IMR-90 (cell line): ENCODE results near the gene IL24. TPM values are rescaled to one million over a fixed set of nuclear protein-coding genes. Genes with fewer than 3 reads are reported as not detected.

Source experiments
- ATAC-seq: fragments of 200-7000 bp; cut with Tn5 transposase; 2 replicates; pipeline ENCODE4 v1.9.1; 2020; ENCODE audit warnings: low read depth, mild to moderate bottlenecking, moderate library complexity
- BruUV-seq: library from RNA; stranded (reverse); fragments of 400-500 nt; replicated peaks from 2 replicates; lab custom pipeline; 2021; lab: Mats Ljungman, UMichigan
- CTCF ChIA-PET: fragments of 300-600 bp; formaldehyde crosslinking; extraction: SDS; loops from one replicate; lab custom pipeline; 2021; ENCODE audit warnings: antibody characterized with exemption; lab: Yijun Ruan, JAX
- POLR2A ChIA-PET: fragments of 300-600 bp; sonication (Branson Sonifier 250); formaldehyde crosslinking; loops from one replicate; lab custom pipeline; 2022; ENCODE audit warnings: antibody characterized with exemption; ENCODE audit not compliant: unreplicated experiment; lab: Charles Lee
- DNase-seq: peaks from one replicate; pipeline ENCODE4 v3.0.0; 2013
- H2AFZ ChIP-seq: replicated peaks from 2 replicates; pipeline ENCODE3; 2013; ENCODE audit warnings: low read length, mild to moderate bottlenecking; ENCODE audit not compliant: poor library complexity
- H2AK5ac ChIP-seq: 2 replicates; pipeline ENCODE4 v1.6.1; 2013; ENCODE audit warnings: low read depth, low read length, inconsistent platforms
- H2AK9ac ChIP-seq: replicated peaks from 2 replicates; pipeline ENCODE3; 2013; ENCODE audit warnings: mild to moderate bottlenecking, low read depth, low read length, moderate library complexity; ENCODE audit not compliant: poor library complexity
- H2BK120ac ChIP-seq: 2 replicates; pipeline ENCODE4 v1.6.1; 2013; ENCODE audit warnings: low read depth, low read length, inconsistent platforms
- H2BK15ac ChIP-seq: 3 replicates; pipeline ENCODE4 v1.6.1; 2013; ENCODE audit warnings: low read depth, low read length, inconsistent platforms
- H2BK20ac ChIP-seq: 2 replicates; pipeline ENCODE4 v1.6.1; 2013; ENCODE audit warnings: low read depth, mild to moderate bottlenecking, inconsistent platforms, low read length, moderate library complexity
- H2BK5ac ChIP-seq: 2 replicates; pipeline ENCODE4 v1.6.1; 2013; ENCODE audit warnings: mild to moderate bottlenecking, low read depth, low read length, inconsistent platforms; ENCODE audit not compliant: poor library complexity, severe bottlenecking
- H3K14ac ChIP-seq: replicated peaks from 2 replicates; pipeline ENCODE4 v1.6.1; 2013; ENCODE audit warnings: low read depth, low read length, inconsistent platforms
- H3K18ac ChIP-seq: 2 replicates; pipeline ENCODE4 v1.6.1; 2013; ENCODE audit warnings: low read depth, low read length, control low read depth
- H3K23ac ChIP-seq: 2 replicates; pipeline ENCODE4 v1.6.1; 2013; ENCODE audit warnings: low read depth, low read length, inconsistent platforms
- H3K27ac ChIP-seq: 2 replicates; pipeline ENCODE4 v1.5.1; 2013; ENCODE audit warnings: mild to moderate bottlenecking, control low read depth, low read length; ENCODE audit not compliant: insufficient read depth
- H3K27me3 ChIP-seq: 2 replicates; pipeline ENCODE4 v1.6.1; 2013; ENCODE audit warnings: low read length; ENCODE audit not compliant: control insufficient read depth, insufficient read depth
- H3K36me3 ChIP-seq: 2 replicates; pipeline ENCODE4 v1.6.1; 2013; ENCODE audit warnings: low read length, mixed read lengths; ENCODE audit not compliant: control insufficient read depth, insufficient read depth
- H3K4ac ChIP-seq: 2 replicates; pipeline ENCODE4 v1.6.1; 2013; ENCODE audit warnings: low read depth, low read length, inconsistent platforms
- H3K4me1 ChIP-seq: 2 replicates; pipeline ENCODE4 v1.6.1; 2013; ENCODE audit warnings: low read length, mixed read lengths; ENCODE audit not compliant: control insufficient read depth, insufficient read depth
- H3K4me2 ChIP-seq: 2 replicates; pipeline ENCODE4 v1.6.1; 2013; ENCODE audit warnings: low read depth, mild to moderate bottlenecking, control low read depth, low read length, moderate library complexity
- H3K4me3 ChIP-seq: 2 replicates; pipeline ENCODE4 v1.5.1; 2013; ENCODE audit warnings: low read depth, mild to moderate bottlenecking, control low read depth, low read length, moderate library complexity; ENCODE audit not compliant: insufficient read depth
- H3K56ac ChIP-seq: 2 replicates; pipeline ENCODE4 v1.6.1; 2013; ENCODE audit warnings: low read length, inconsistent platforms; ENCODE audit not compliant: insufficient read depth; ENCODE audit errors: extremely low read depth
- H3K79me1 ChIP-seq, 2 experiments: 2 replicates each; pipeline ENCODE4 v1.6.1; 2013; ENCODE audit warnings: low read length in 2 of 2, inconsistent platforms in 1 of 2, low read depth in 1 of 2
- H3K9ac ChIP-seq: 2 replicates; pipeline ENCODE4 v1.6.1; 2013; ENCODE audit warnings: low read depth, low read length, control low read depth
- H3K9me1 ChIP-seq: 2 replicates; pipeline ENCODE4 v1.6.1; 2013; ENCODE audit warnings: low read length, inconsistent platforms; ENCODE audit not compliant: insufficient read depth
- H3K9me3 ChIP-seq: 2 replicates; pipeline ENCODE4 v1.6.1; 2013; ENCODE audit warnings: low read length; ENCODE audit not compliant: control insufficient read depth, insufficient read depth
- H4K20me1 ChIP-seq: 2 replicates; pipeline ENCODE4 v1.6.1; 2013; ENCODE audit warnings: low read length, inconsistent platforms; ENCODE audit not compliant: insufficient read depth
- H4K5ac ChIP-seq: 2 replicates; pipeline ENCODE4 v1.6.1; 2013; ENCODE audit warnings: mild to moderate bottlenecking, low read depth, low read length, control low read depth
- H4K8ac ChIP-seq, 2 experiments: 2 replicates each; pipeline ENCODE4 v1.6.1; 2013; ENCODE audit warnings: low read depth in 2 of 2, low read length in 2 of 2, control low read depth in 1 of 2, inconsistent platforms in 1 of 2
- H4K91ac ChIP-seq: 2 replicates; pipeline ENCODE4 v1.6.1; 2013; ENCODE audit warnings: low read depth, low read length, inconsistent platforms; ENCODE audit not compliant: insufficient read depth
- BHLHE40 ChIP-seq: fragments of 150-350 bp; IDR thresholded peaks from 2 replicates; pipeline ENCODE4 v1.6.1; 2016; ENCODE audit warnings: mild to moderate bottlenecking, low read depth, low read length
- CEBPB ChIP-seq: IDR thresholded peaks from 2 replicates; pipeline ENCODE4 v1.6.1; 2012; ENCODE audit warnings: low read depth, low read length, improper control_type of control experiment
- CHD1 ChIP-seq: IDR thresholded peaks from 2 replicates; pipeline ENCODE4 v1.6.1; 2012; ENCODE audit warnings: low read depth, low read length, improper control_type of control experiment
- FOS ChIP-seq: fragments of 150-350 bp; IDR thresholded peaks from 2 replicates; pipeline ENCODE4 v1.6.1; 2016; ENCODE audit warnings: low read depth, low read length
- MAFK ChIP-seq: IDR thresholded peaks from 2 replicates; pipeline ENCODE4 v1.6.1; 2012; ENCODE audit warnings: low read depth, low read length, improper control_type of control experiment
- MAZ ChIP-seq: IDR thresholded peaks from 2 replicates; pipeline ENCODE4 v1.6.1; 2012; ENCODE audit warnings: low read depth, mild to moderate bottlenecking, low read length, improper control_type of control experiment, moderate library complexity, borderline replicate concordance
- MXI1 ChIP-seq: IDR thresholded peaks from 2 replicates; pipeline ENCODE4 v1.6.1; 2012; ENCODE audit warnings: low read depth, mild to moderate bottlenecking, low read length, moderate library complexity, borderline replicate concordance
- NFE2L2 ChIP-seq: fragments of 150-350 bp; IDR thresholded peaks from 2 replicates; pipeline ENCODE4 v1.6.1; 2016; ENCODE audit warnings: low read depth, mild to moderate bottlenecking, low read length
- POLR2A ChIP-seq: IDR thresholded peaks from 2 replicates; pipeline ENCODE4 v1.6.1; 2012; ENCODE audit warnings: mild to moderate bottlenecking, low read depth, low read length
- RAD21 ChIP-seq: IDR thresholded peaks from 2 replicates; pipeline ENCODE4 v1.6.1; 2012; ENCODE audit warnings: low read length, improper control_type of control experiment
- RCOR1 ChIP-seq: IDR thresholded peaks from 2 replicates; pipeline ENCODE4 v1.6.1; 2012; ENCODE audit warnings: mild to moderate bottlenecking, low read length, improper control_type of control experiment; ENCODE audit not compliant: insufficient replicate concordance
- RFX5 ChIP-seq: IDR thresholded peaks from 2 replicates; pipeline ENCODE4 v1.8.0; 2012; ENCODE audit warnings: low read depth, mild to moderate bottlenecking, low read length, moderate library complexity
- SMC3 ChIP-seq: fragments of 150-350 bp; IDR thresholded peaks from 2 replicates; pipeline ENCODE4 v1.6.1; 2016; ENCODE audit warnings: low read depth, mild to moderate bottlenecking, antibody characterized with exemption, low read length, moderate library complexity
- USF2 ChIP-seq: fragments of 150-350 bp; IDR thresholded peaks from 2 replicates; pipeline ENCODE4 v1.6.1; 2017; ENCODE audit warnings: mild to moderate bottlenecking, antibody characterized with exemption, low read length, low read depth
- dilution Hi-C: fragments of 300-500 bp; cut with HindIII; formaldehyde crosslinking; loops from one replicate; pipeline ENCODE4 v1.14.3; 2018; ENCODE audit warnings: low sequenced_read_pairs; ENCODE audit not compliant: unreplicated experiment
- in situ Hi-C: fragments of 300-500 bp; cut with MboI; formaldehyde crosslinking; loops from 3 replicates; pipeline ENCODE4 v1.14.3; 2019; ENCODE audit warnings: low sequenced_read_pairs, inconsistent platforms, mixed read lengths
- intact Hi-C: fragments of 100-400 bp; cut with micrococcal nuclease; formaldehyde crosslinking; loops from 2 replicates; pipeline ENCODE4 v1.10.0; 2022
- polyA plus RNA-seq, 3 experiments: library from polyadenylated mRNA; depleted of rRNA; stranded (reverse); fragments of >200 nt; gene quantifications; 2 replicates each; pipeline ENCODE4 v1.2.3, GENCODE V29; 2012; ENCODE audit warnings: low replicate concordance in 1 of 3
- total RNA-seq: library from RNA; depleted of rRNA; stranded (reverse); fragments of >200 nt; gene quantifications from 2 replicates; pipeline ENCODE4 v1.2.3, GENCODE V29; 2012
- TF ChIP-seq, protein P1 (sequence below): conservative IDR thresholded peaks from 2 replicates; pipeline ENCODE4 v1.5.1; 2012; ENCODE audit warnings: mild to moderate bottlenecking, low read depth, low read length, improper control_type of control experiment
- TF ChIP-seq, protein P2 (sequence below): fragments of 150-350 bp; IDR thresholded peaks from 2 replicates; pipeline ENCODE4 v1.6.1; 2016; ENCODE audit warnings: low read depth, mild to moderate bottlenecking, low read length, moderate library complexity, borderline replicate concordance

Gene IL24
- total and polyA plus RNA-seq, 2 of the 4 experiments (the other 2 are of a cell fraction): 0.12 to 0.18 TPM

DNA sequence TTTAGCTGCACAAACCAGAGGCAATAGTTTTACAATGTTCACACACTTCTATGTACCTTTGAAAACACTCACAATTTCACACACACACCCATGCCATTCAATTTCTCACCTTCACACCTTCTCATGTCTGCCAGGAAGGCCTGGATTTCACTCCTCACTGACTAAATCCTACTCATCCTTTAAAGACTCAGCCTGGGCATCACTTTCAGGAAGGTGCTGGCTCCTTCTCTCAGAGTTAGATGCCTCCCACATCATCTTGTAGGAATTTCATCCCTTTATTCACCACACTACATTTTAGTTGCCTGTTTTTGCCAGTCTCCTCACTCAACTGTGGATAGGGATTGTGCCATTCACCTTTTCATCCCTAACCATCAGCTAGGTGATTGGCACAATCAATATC is 29.5 kb upstream of the IL24 start:
- no peak overlapping the region; the same call in 1 of the 2 replicates for H4K5ac ChIP-seq
- TF ChIP-seq SMC3 (no peak), POLR2A (no peak), RCOR1 (no peak), RAD21 (no peak), MAFK (no peak), NFE2L2 (no peak), CHD1 (no peak), MXI1 (no peak), USF2 (no peak), MAZ (no peak), CEBPB (no peak), BHLHE40 (no peak), RFX5 (no peak), FOS (no peak)
- TF ChIP-seq, protein P1, sequence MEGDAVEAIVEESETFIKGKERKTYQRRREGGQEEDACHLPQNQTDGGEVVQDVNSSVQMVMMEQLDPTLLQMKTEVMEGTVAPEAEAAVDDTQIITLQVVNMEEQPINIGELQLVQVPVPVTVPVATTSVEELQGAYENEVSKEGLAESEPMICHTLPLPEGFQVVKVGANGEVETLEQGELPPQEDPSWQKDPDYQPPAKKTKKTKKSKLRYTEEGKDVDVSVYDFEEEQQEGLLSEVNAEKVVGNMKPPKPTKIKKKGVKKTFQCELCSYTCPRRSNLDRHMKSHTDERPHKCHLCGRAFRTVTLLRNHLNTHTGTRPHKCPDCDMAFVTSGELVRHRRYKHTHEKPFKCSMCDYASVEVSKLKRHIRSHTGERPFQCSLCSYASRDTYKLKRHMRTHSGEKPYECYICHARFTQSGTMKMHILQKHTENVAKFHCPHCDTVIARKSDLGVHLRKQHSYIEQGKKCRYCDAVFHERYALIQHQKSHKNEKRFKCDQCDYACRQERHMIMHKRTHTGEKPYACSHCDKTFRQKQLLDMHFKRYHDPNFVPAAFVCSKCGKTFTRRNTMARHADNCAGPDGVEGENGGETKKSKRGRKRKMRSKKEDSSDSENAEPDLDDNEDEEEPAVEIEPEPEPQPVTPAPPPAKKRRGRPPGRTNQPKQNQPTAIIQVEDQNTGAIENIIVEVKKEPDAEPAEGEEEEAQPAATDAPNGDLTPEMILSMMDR: no peak
- TF ChIP-seq, protein P2, sequence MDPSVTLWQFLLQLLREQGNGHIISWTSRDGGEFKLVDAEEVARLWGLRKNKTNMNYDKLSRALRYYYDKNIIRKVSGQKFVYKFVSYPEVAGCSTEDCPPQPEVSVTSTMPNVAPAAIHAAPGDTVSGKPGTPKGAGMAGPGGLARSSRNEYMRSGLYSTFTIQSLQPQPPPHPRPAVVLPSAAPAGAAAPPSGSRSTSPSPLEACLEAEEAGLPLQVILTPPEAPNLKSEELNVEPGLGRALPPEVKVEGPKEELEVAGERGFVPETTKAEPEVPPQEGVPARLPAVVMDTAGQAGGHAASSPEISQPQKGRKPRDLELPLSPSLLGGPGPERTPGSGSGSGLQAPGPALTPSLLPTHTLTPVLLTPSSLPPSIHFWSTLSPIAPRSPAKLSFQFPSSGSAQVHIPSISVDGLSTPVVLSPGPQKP: no peak
- CTCF ChIA-PET: no interaction called here
- peak overlapping the region; percentile 20; the same call in 1 of the 2 replicates for H3K23ac ChIP-seq
- H2AK9ac ChIP-seq: no peak overlapping the region
- peak overlapping the region; percentile 76; the same call in 2 of the 3 replicates for H2BK15ac ChIP-seq
- POLR2A ChIA-PET: no interaction called here
- no peak overlapping the region for H3K4me2 ChIP-seq
- H3K56ac ChIP-seq: no peak overlapping the region
- H3K27me3 ChIP-seq: peaks cover 3% of the 10 kb centered on the region; the same call in 1 of the 2 replicates
- no TSS peak for BruUV-seq
- H4K8ac ChIP-seq: no peak overlapping the region
- peak overlapping the region; percentile 51 for H3K4ac ChIP-seq
- ATAC-seq: no peak
- no peak overlapping the region for H4K91ac ChIP-seq
- H3K9ac ChIP-seq: no peak overlapping the region
- H3K4me1 ChIP-seq: peaks cover 6% of the 10 kb centered on the region
- H3K79me1 ChIP-seq: no peaks in the 10 kb centered on the region
- peak overlapping the region; percentile 73 for H2BK20ac ChIP-seq
- no peak overlapping the region for H3K27ac ChIP-seq
- H2BK120ac ChIP-seq: peak overlapping the region; percentile 66; the same call in 1 of the 2 replicates
- H2BK5ac ChIP-seq: no peak overlapping the region
- in situ Hi-C loops: no loop called here
- H3K9me1 ChIP-seq: peaks cover 12% of the 10 kb centered on the region
- H2AK5ac ChIP-seq: peak overlapping the region; percentile 51
- no peaks in the 10 kb centered on the region; the same call in 1 of the 2 replicates for H3K9me3 ChIP-seq
- peak overlapping the region; percentile 39; the same call in 1 of the 2 replicates for H3K18ac ChIP-seq
- intact Hi-C loops: no loop called here
- H2AFZ ChIP-seq: no peak overlapping the region
- H3K4me3 ChIP-seq: no peak overlapping the region
- DNase-seq: no peak
- H3K14ac ChIP-seq: peak overlapping the region; percentile 72
- H4K20me1 ChIP-seq: no peaks in the 10 kb centered on the region
- no peaks in the 10 kb centered on the region for H3K36me3 ChIP-seq
- dilution Hi-C loops: no loop called here
